SK-N-MC (cell line): ENCODE measurements around the gene BCL11B.

ENCODE experiments used
- EZH2 ChIP-seq: fragments of 200-600 bp; sonication (generic); IDR thresholded peaks from one replicate; pipeline ENCODE4 v1.6.1; 2017; ENCODE audit warnings: antibody characterized with exemption
- POLR2AphosphoS5 ChIP-seq: IDR thresholded peaks from 2 replicates; pipeline ENCODE4 v1.6.1; 2012; ENCODE audit warnings: mild to moderate bottlenecking, low read depth, low read length, borderline replicate concordance

DNA sequence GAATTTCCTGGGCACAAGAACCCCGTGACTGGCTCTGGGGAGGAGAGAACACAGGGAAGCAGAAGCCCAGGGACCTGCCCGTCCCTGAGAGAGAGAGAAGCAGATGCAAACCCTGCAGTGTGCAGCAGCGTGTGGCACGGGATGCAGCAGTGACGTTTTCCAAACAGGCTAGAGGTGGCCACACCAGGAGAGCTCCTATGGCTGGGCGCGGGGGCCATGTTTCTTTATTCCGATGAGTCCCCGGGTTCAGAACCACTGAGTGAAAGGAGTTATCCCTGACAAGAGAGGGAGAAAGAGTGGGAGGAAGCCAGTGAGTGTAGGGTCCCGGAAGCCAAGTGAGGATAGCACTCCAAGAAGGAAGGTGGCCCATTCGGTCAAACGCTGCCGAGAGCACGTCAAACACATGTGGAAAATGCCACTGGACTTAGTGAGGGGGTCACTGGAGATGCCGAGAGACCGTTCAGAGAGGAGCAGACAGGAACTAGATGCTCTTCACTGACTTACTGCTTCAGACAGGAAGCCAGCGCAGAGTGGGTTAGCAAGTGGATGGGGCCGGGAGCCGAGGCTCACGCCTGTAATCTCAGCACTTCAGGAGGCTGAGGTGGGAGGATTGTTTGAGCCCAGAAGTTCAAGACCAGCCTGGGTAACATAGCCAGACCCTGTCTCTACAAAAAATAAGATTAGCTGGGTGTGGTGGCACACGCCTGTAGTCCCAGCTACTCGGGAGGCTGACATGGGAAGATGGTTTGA lies 123.0 kb downstream of the BCL11B start:
- no peak for TF ChIP-seq EZH2
- no peak for TF ChIP-seq POLR2AphosphoS5
